Activated naive CD4-positive, alpha-beta T cell treated with anti-CD3 and anti-CD28 coated beads, Interleukin-2, amount 50 U/mL, for 72 hours (primary cell): ENCODE data around the gene CAMK4. TPM values are rescaled to one million over a fixed set of nuclear protein-coding genes. Genes with fewer than 3 reads are reported as not detected.
"Not testable (repeated sequence)": the region's sequence is repeated elsewhere in the genome, so short reads cannot be mapped to it uniquely, and the experiment has no call there.

Experiments
- ATAC-seq, 2 donors: fragments of 150-1000 bp; cut with Tn5 transposase; 2 replicates each; pipeline ENCODE4 v1.10.0; 2021; ENCODE audit warnings: mild to moderate bottlenecking in 2 of 2, moderate library complexity in 2 of 2
- DNase-seq, 2 donors: peaks; one replicate each; pipeline ENCODE4 v3.0.0; 2021 to 2022; ENCODE audit warnings: low spot score in 2 of 2
- H3K27ac Mint-ChIP-seq, 2 donors: one replicate each; pipeline ENCODE4 v1.8.0; 2022; ENCODE audit warnings: mild to moderate bottlenecking in 2 of 2, mixed read lengths in 2 of 2
- H3K36me3 Mint-ChIP-seq, 2 donors: one replicate each; pipeline ENCODE4 v1.8.0; 2022; ENCODE audit warnings: mixed read lengths in 2 of 2
- H3K9me3 Mint-ChIP-seq, 2 donors: one replicate each; pipeline ENCODE4 v1.8.0; 2022; ENCODE audit warnings: mixed read lengths in 2 of 2
- total RNA-seq, 2 donors: library from RNA; stranded (reverse); gene quantifications; one replicate each; pipeline ENCODE4 v1.2.3, GENCODE V29; 2022

CAMK4 gene
- total RNA-seq, 2 donors from 2014 or later: 39.0 to 51.3 TPM

DNA sequence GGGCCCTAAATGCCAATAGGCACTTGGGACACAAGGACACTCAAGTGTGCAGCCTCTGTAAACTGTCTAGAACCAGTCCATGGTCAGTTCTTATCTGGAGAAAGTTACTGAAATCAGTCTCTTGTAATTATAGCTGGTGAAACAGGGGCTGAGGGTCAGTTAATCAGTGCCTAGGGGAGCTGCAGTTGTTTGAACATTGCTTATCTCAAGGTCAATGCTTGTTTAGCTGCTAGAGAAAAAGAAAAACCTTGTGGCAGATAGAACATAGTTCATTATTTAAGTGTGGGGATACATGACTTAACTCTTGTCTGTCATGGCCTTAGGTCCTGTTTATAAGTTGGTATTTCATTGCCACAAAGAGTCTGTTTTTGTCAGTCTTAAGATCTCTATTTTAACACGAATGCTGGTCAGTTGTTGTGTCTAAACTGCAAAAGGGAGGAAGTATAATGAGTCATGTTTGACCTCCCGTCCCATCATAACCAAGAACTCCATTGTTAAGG is 180.1 kb downstream of the CAMK4 start:
- Mint-ChIP-seq H3K9me3 (peaks cover 3 to 25% of the 10 kb centered on the region in 2 donors), H3K27ac (no peak overlapping the region), H3K36me3 (peaks cover 43 to 85% of the 10 kb centered on the region in 2 donors)
- ATAC-seq (no peak), DNase-seq (no peak)

DNA sequence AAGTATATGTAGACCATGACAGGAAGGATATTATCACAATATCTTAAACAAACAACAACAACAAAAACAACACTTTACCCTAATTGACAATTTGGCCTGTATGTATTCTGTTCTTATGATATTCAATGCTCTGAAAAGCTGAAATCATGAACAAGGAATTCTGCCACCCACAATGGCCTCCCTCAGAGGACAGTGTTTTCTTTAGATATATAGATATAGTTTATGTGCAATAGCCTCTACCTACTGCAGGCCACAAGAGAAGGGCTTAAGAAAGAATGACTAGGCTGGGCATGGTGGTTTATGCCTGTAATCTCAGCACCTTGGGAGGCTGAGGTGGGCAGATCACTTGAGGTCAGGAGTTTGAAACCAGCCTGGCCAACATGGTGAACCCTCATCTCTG is 183.4 kb downstream of the CAMK4 start:
- H3K27ac Mint-ChIP-seq: peak overlapping the region in 1 of 2 donors; percentile 77
- H3K36me3 Mint-ChIP-seq: peaks cover 31 to 76% of the 10 kb centered on the region in 2 donors
- DNase-seq (no peak), ATAC-seq (no peak)
- peaks cover 3 to 30% of the 10 kb centered on the region in 2 donors for H3K9me3 Mint-ChIP-seq

- Mint-ChIP-seq H3K9me3 (peaks cover 3 to 30% of the 10 kb centered on the region in 2 donors), H3K36me3 (peaks cover 28 to 63% of the 10 kb centered on the region in 2 donors), H3K27ac (no peak overlapping the region)
- DNase-seq: no peak
- ATAC-seq: no peak
Observed at GRCh38 chr5:111408817-111409216, 184.6 kb downstream of the CAMK4 start.

- not testable (repeated sequence) for ATAC-seq, DNase-seq, H3K27ac Mint-ChIP-seq
- H3K36me3 Mint-ChIP-seq: peaks cover 28 to 61% of the 10 kb centered on the region in 2 donors
- H3K9me3 Mint-ChIP-seq: peaks cover 3 to 30% of the 10 kb centered on the region in 2 donors
Observed at GRCh38 chr5:111409266-111409665, 185.1 kb downstream of the CAMK4 start.

DNA sequence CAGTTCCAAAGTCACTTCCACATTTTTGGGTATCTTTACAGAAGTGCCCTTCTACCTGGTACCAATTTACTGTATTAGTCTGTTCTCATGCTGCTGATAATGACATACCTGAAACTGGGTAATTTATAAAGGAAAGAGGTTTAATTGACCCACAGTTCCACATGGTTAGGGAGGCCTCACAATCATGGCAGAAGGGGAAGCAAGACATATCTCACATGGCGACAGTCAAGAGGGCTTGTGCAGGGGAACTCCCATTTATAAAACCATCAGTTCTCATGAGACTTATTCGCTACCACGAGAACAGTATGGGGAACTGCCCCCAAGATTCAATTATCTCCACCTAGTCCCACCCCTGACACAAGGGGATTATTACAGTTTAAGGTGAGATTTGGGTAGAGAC is 185.9 kb downstream of the CAMK4 start:
- Mint-ChIP-seq H3K9me3 (peaks cover 5 to 31% of the 10 kb centered on the region in 2 donors), H3K36me3 (peaks cover 26 to 60% of the 10 kb centered on the region in 2 donors)
- DNase-seq, H3K27ac Mint-ChIP-seq, ATAC-seq: not testable (repeated sequence)

GRCh38 chr5:111411301-111411700 is 187.1 kb downstream of the CAMK4 start:
- Mint-ChIP-seq H3K27ac (no peak overlapping the region), H3K36me3 (peaks cover 20 to 51% of the 10 kb centered on the region in 2 donors), H3K9me3 (peaks cover 8 to 29% of the 10 kb centered on the region in 2 donors)
- DNase-seq (no peak), ATAC-seq (no peak)

DNA sequence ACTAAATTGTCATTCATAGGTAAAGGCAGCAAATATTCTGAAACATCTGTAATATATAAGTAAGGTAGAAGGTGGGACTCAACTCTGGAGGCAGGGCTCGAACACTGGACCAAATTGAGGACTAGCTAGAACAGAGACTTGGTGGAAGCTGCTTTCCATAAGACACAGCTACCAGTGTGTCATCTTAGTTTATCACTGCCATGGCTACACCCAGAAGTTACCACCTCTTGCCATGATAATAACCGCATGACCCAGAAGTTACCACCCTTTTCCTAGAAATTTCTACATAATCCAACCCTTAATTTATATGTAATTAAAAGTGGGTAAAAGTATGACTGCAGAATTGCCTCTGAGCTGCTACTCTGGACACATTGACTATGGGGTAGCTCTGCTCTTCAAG is 188.4 kb downstream of the CAMK4 start:
- Mint-ChIP-seq H3K27ac (no peak overlapping the region), H3K9me3 (peaks cover 6 to 24% of the 10 kb centered on the region in 2 donors), H3K36me3 (peaks cover 19 to 46% of the 10 kb centered on the region in 2 donors)
- DNase-seq (no peak), ATAC-seq (no peak)

- Mint-ChIP-seq H3K36me3 (peaks cover 9 to 30% of the 10 kb centered on the region in 2 donors), H3K27ac (peak overlapping the region; percentile 27 to 29), H3K9me3 (peaks cover 10 to 11% of the 10 kb centered on the region in 2 donors)
- DNase-seq: no peak
- peak; percentile 75 to 79 for ATAC-seq
Observed at GRCh38 chr5:111415053-111415452, 190.9 kb downstream of the CAMK4 start.

DNA sequence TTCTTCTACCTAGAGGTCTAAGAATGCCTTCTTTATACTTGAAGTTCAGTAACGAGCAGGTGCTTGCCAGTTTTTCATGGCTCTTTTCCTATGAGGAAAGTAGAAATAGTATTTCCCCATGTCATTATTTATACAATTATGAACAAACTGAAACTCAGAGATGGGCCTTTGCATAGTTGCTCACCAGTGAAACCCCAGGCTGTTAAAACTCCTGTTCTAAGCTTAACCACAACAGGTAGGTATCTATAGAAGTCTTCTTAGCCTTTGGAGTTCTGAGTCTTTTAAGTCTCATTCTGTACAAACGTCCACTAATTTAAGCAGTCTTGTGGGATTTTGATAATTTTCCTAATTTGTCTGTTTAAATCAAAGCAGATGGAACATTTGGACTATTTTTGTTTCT is 198.1 kb downstream of the CAMK4 start:
- peaks cover 6 to 7% of the 10 kb centered on the region in 2 donors for H3K9me3 Mint-ChIP-seq
- H3K27ac Mint-ChIP-seq: no peak overlapping the region
- no peak for DNase-seq
- peaks cover 19 to 38% of the 10 kb centered on the region in 2 donors for H3K36me3 Mint-ChIP-seq
- peak; percentile 50 to 62 for ATAC-seq

DNA sequence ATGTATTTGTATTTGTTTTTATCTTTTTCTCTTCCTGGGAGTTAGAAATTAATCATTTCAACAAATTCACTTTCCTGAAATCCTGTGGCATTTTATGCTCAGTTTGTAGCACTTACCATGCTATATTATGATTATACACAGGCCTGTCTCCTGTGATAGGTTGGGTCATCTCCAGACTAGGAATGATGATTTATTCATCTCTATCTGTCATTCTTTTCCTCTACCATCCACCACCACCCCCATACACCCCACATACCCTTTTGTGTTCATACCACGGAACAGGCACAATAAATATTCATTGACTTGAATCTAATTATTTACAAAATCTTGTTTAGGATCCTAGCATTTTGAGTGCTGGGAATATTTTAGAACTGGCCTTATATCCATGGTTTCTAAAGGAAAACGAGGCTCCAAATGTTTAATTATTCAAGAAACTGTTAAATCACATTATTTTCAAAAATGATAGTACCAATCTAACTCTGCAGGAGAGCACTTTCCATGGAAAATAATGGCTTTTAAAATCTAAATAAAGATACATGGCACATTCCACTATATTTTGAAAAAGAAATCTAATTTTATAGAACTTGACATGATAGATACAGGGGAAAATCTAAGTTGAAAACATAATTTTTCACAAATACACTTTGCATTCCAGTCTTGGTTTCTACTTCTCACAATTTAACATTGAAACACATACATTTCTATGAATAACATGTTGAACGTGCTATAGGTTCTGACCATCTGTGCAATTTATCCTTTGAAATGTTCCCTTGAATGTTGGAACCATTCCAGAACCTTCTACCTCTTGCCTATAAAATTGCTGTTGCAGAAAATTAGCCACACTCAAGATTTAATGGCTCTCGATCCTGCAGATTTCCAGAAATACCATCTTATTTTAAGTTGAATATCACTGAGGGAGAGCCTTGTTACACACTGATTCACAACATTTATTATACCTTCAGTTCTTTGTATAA is 198.8 kb downstream of the CAMK4 start:
- peaks cover 22 to 38% of the 10 kb centered on the region in 2 donors for H3K36me3 Mint-ChIP-seq
- peaks cover 1 to 12% of the 10 kb centered on the region in 2 donors for H3K9me3 Mint-ChIP-seq
- DNase-seq (no peak), ATAC-seq (no peak)
- no peak overlapping the region for H3K27ac Mint-ChIP-seq

DNA sequence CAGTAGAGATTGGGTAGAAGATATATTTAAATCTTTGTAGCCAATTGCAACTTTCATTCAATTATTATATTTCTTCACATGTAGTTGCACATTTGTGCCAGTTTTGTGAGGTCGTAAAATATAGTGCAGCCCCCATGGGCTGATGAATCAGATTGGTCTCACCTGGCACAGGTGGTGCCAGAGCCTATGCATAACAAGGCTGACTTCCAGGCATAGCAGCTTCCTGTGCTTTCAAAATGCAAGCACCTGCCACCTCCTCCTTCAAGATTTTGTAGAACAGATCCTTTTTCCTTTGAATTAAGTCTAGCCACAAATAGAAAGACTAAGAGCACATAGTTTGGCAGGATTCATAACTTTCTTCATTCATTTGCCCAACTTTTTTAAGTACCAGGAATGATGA is 201.0 kb downstream of the CAMK4 start:
- no peak for ATAC-seq
- Mint-ChIP-seq H3K36me3 (peaks cover 32 to 47% of the 10 kb centered on the region in 2 donors), H3K9me3 (peaks cover 9 to 25% of the 10 kb centered on the region in 2 donors), H3K27ac (no peak overlapping the region)
- no peak for DNase-seq

GRCh38 chr5:111427762-111428161 is 203.6 kb downstream of the CAMK4 start:
- Mint-ChIP-seq H3K36me3 (peaks cover 25 to 44% of the 10 kb centered on the region in 2 donors), H3K9me3 (peaks cover 9 to 33% of the 10 kb centered on the region in 2 donors), H3K27ac (peak overlapping the region; percentile 72 to 83)
- no peak for ATAC-seq
- DNase-seq: no peak

DNA sequence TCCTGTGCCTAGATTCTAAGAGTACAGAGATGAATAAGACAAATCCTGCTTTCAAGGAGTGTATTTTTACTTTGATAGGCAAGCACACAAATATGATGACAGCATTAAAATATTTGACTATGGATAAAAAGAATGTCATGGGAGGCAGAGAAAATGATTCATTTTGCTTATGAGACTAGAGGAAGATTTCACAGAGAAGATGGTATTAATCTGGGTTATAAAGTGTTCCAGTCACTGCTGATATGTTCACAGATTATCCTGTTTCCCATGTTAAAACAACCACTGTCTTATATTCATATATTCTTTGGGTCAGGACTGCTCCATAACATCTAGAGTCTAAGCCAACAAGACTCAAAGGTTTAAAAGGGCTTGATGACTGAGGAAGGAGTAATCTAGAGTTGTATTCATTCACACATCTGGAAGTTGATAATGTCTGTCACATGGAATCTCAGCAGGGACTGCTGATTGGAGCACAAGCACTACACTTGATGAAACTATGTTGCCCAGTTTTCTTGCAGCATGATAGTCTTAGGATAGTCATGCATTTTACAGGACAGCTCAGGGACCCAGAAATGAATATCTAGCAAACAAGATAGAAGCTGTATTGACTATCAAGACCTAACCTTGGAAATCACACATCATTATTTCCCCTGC is 208.8 kb downstream of the CAMK4 start:
- no peak overlapping the region for H3K27ac Mint-ChIP-seq
- H3K9me3 Mint-ChIP-seq: peaks cover 9 to 25% of the 10 kb centered on the region in 2 donors
- DNase-seq (no peak), ATAC-seq (no peak)
- H3K36me3 Mint-ChIP-seq: peaks cover 12 to 23% of the 10 kb centered on the region in 2 donors

DNA sequence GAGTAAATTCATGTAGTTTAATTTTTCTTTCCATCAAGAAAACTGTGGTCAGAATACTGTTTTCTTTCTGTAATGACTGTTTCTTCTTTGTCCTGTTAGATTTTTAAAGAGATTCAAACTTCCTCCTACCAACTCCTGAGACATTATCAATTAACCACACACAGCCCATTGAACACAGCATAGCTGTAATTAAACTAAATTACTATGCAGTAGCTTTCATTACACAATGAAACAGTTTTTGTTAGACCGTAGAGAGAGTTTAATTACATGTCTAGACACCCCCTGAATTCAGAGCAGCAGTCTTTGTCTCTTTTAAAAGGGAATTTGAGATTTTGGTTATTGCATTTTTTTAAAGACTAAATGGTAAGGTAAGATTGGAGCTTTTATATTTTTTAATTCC is 210.6 kb downstream of the CAMK4 start:
- H3K9me3 Mint-ChIP-seq: peaks cover 0 to 11% of the 10 kb centered on the region in 2 donors
- ATAC-seq (no peak), DNase-seq (no peak)
- no peak overlapping the region for H3K27ac Mint-ChIP-seq
- peaks cover 0 to 16% of the 10 kb centered on the region in 2 donors for H3K36me3 Mint-ChIP-seq

- Mint-ChIP-seq H3K9me3 (peaks cover 0 to 4% of the 10 kb centered on the region in 2 donors), H3K27ac (peak overlapping the region in 1 of 2 donors; percentile 9), H3K36me3 (peaks cover 0 to 6% of the 10 kb centered on the region in 2 donors)
- no peak for ATAC-seq
- no peak for DNase-seq
Observed at GRCh38 chr5:111439473-111440075, 215.4 kb downstream of the CAMK4 start.

GRCh38 chr5:111447099-111447498 is 222.9 kb downstream of the CAMK4 start:
- Mint-ChIP-seq H3K36me3 (no peaks in the 10 kb centered on the region), H3K9me3 (peaks cover 0 to 9% of the 10 kb centered on the region in 2 donors), H3K27ac (no peak overlapping the region)
- no peak for ATAC-seq
- DNase-seq: no peak
